HG02938 (cell line): Measurements from ENCODE around the gene RHOBTB3.
"Not testable (repeated sequence)": the region's sequence is repeated elsewhere in the genome, so short reads cannot be mapped to it uniquely, and the experiment has no call there.

ENCODE experiments used
- ATAC-seq: cut with Tn5 transposase; IDR thresholded peaks from one replicate; pipeline ENCODE4 v1.9.1; 2021; ENCODE audit warnings: mild to moderate bottlenecking, moderate library complexity; ENCODE audit not compliant: unreplicated experiment

Gene RHOBTB3

DNA sequence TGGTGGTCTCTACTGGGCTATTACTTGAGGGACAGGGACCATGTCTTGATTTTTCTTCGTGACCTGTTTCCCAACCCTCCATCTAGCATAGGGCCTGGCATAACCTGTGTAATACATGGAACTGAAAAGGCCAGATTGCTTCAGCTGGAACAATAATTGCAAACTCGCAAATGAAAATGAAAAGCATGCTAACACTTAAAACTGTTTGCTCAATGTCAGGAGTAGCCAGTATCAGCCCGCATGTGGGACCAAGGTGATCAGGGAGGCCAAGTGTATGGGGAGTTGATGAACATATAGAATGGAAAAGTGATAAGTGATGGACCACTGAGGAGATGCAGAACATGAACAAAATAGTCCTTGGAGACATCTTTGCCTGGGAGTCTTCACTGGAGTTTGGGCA lies 66.2 kb downstream of the RHOBTB3 start:
- ATAC-seq, result no peak

DNA sequence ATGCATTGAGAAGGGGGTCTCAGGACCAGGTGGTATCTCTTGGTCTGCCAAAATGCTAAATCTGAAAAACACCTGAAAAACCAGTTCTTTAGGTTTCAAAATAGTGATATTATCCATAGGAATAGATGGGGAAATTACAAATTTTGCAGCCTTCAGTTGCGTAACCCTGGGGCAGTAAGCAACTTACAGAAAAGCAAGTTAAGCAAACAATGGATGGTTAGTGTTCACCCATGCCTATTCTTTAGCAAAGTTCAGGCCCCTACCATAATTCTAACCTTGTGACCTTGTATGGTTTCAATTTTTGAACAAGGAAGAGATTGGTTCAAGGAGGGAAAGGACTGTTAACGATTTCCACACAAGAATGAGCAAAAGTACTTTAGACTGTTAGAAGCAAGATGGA lies 66.9 kb downstream of the RHOBTB3 start:
- ATAC-seq, result no peak

DNA sequence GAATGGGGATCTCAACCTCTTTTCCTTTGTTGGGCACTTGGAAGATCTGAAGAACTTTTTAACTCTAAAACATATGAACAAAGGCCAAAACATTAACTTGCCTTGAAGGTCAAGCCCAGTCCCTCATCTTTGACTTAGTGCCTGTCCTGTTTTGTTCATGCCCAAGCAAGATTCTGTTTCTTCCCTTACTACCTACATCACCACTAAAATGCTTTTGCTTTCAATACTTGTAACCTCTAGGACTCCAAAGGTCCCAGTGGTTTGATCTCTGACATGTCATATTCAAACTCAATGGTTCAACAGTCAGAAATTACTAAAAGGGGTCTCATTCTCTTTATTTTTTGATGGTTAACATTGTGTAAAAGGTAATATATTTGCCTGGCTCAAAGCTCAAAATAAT lies 67.4 kb downstream of the RHOBTB3 start:
- no peak for ATAC-seq

- no peak for ATAC-seq
Measured at GRCh38 chr5:95799191-95799835, 68.2 kb downstream of the RHOBTB3 start.

GRCh38 chr5:95800553-95800952 lies 69.4 kb downstream of the RHOBTB3 start:
- ATAC-seq, result no peak

- no peak for ATAC-seq
Measured at GRCh38 chr5:95801532-95801931, 70.4 kb downstream of the RHOBTB3 start.

GRCh38 chr5:95801961-95802360 lies 70.8 kb downstream of the RHOBTB3 start:
- ATAC-seq, result no peak

GRCh38 chr5:95803271-95804148 lies 72.4 kb downstream of the RHOBTB3 start:
- ATAC-seq, result no peak

DNA sequence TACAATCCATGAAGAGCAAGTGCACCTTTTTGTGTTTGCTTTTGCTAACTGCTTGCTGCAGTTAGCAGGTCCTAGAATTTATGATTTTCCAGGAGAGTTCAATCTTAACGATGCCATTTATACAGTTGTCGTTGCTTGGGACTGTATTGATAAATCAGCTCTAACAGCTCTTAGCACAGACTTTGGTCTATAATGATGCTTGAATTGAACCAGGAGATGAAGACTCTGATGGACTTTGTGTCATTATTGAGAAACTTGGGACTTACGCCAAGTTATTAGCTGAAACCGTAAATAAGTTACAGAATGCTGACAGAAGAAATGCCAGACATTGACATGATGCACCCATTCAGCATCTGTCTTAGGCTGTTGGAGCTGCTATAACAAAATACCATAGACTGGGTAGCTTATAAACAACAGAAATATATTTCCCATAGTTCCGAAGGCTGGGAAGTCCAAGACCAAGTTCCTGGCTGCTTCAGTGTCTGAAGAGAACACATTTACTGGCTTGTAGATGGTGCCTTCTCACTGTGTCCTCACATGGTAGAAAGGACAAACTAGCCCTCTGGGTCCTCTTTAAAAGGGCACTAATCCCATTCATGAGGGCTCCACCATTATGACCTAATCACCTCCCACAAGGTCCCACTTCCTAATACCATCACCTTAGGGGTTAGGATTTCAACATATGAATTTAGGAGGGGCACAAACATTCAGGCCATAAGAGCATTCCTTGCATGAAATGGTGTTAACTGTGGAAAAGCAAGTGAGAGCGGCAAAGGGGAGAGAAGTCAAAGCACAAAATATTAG lies 73.8 kb downstream of the RHOBTB3 start:
- ATAC-seq, result no peak

DNA sequence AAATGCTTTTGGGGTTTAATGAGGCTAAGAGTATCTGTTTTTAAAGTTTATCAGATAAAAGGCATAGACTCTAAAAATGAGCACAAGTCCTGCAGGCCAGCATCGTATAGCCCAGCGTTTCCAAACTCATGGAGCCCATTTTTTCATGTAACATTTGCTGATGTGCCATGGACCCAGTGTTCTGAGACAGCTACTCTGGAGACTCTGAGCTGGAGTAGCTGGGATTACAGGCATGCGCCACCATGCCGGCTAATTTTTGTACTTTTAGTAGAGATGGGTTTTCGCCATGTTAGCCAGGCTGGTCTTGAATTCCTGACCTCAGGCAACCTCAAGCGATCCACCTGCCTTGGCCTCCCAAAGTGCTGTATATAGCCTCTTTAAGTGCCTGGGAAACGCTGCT lies 75.6 kb downstream of the RHOBTB3 start:
- ATAC-seq, result no peak

- ATAC-seq, result no peak
Measured at GRCh38 chr5:95808013-95808685, 77.0 kb downstream of the RHOBTB3 start.

GRCh38 chr5:95808686-95809413 lies 77.7 kb downstream of the RHOBTB3 start:
- ATAC-seq, result peak; percentile 100

- ATAC-seq, result no peak
Measured at GRCh38 chr5:95809414-95809960, 78.4 kb downstream of the RHOBTB3 start.

GRCh38 chr5:95810305-95811125 lies 79.4 kb downstream of the RHOBTB3 start:
- ATAC-seq, result no peak

- not testable (repeated sequence) for ATAC-seq
Measured at GRCh38 chr5:95811126-95811423, 79.9 kb downstream of the RHOBTB3 start.

DNA sequence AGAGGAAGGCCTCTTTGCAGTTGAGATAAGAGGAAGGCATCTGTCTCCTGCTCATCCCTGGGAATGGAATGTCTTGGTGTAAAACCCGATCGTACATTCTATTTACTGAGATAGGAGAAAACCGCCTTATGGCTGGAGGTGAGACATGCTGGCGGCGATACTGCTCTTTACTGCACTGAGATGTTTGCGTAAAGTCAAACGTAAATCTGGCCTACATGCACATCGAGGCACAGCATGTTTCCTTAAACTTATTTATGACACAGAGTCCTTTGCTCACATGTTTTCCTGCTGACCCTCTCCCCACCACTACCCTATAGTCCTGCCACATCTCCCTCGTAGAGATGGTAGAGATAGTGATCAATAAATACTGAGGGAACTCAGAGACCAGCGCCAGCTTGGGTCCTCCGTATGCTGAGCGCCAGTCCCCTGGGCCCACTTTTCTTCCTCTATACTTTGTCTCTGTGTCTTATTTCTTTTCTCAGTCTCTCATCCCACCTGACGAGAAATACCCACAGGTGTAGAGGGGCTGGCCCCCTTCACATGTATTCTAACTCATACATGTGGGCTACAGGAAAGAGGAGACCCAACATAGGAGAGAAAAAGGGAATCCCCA lies 80.4 kb downstream of the RHOBTB3 start:
- ATAC-seq, result not testable (repeated sequence)

DNA sequence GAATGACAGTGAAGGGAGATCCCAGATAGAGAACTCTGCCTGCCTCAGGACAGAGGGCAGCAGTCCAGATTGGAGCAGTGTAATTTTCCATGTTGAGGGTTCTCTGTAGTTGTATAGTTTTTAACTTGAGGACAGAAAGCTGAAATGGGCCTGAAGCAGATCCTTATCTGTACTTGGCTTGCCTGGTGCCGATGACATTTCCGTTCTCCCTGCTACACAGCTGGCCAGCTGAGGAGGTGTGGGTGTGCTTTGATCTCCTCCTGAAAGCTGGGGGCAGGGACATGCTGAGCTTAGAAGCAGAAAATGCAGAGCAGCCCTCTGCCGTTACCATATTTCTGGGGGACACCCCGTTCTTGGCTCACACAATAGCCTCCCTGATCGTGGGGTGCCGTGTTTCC lies 80.9 kb downstream of the RHOBTB3 start:
- ATAC-seq, result no peak

- not testable (repeated sequence) for ATAC-seq
Measured at GRCh38 chr5:95813035-95813434, 81.9 kb downstream of the RHOBTB3 start.

- no peak for ATAC-seq
Measured at GRCh38 chr5:95815155-95815729, 84.1 kb downstream of the RHOBTB3 start.
